Fibroblast of lung (primary cell): ENCODE data around the gene ADA. TPM values are rescaled to one million over a fixed set of nuclear protein-coding genes. Genes with fewer than 3 reads are reported as not detected.
A peak's percentile ranks its signal among the peaks of the same experiment; 100 is the strongest.

Source experiments
- DNase-seq, 2 donors: peaks; one replicate each; pipeline versions ENCODE4 v3.0.0 to v3.0.0-alpha.2; 2010; ENCODE audit warnings: low read depth in 2 of 2
- H2AFZ ChIP-seq: 2 replicates; pipeline ENCODE4 v1.5.1; 2012; ENCODE audit warnings: low read length, control low read depth, inconsistent platforms
- H3K27ac ChIP-seq: 2 replicates; pipeline ENCODE4 v1.5.1; 2011; ENCODE audit warnings: low read length, control low read depth; ENCODE audit not compliant: insufficient read depth
- H3K27me3 ChIP-seq: 2 replicates; pipeline ENCODE4 v1.5.1; 2011; ENCODE audit warnings: mild to moderate bottlenecking, low read length; ENCODE audit not compliant: control insufficient read depth, insufficient read depth
- H3K36me3 ChIP-seq: 2 replicates; pipeline ENCODE4 v1.5.1; 2011; ENCODE audit warnings: low read length; ENCODE audit not compliant: control insufficient read depth, insufficient read depth
- H3K4me1 ChIP-seq: 2 replicates; pipeline ENCODE4 v1.5.1; 2011; ENCODE audit warnings: low read length; ENCODE audit not compliant: control insufficient read depth, insufficient read depth; ENCODE audit errors: extremely low read depth
- H3K4me2 ChIP-seq: 2 replicates; pipeline ENCODE4 v1.5.1; 2011; ENCODE audit warnings: low read length, control low read depth; ENCODE audit not compliant: insufficient read depth; ENCODE audit errors: extremely low read depth
- H3K4me3 ChIP-seq, 4 experiments: fragments of 200-600 bp in 1 of 4; sonication (generic) in 1 of 4; replicated peaks in 1 of 4; 2 replicates each; pipeline ENCODE4 v1.5.1; 2011 to 2016; ENCODE audit warnings: low read length in 4 of 4, low read depth in 3 of 4, mild to moderate bottlenecking in 3 of 4, control low read depth in 2 of 4, inconsistent platforms in 1 of 4, mixed read lengths in 1 of 4; ENCODE audit not compliant: insufficient read depth in 1 of 4; ENCODE audit errors: control extremely low read depth in 1 of 4
- H3K79me2 ChIP-seq: 2 replicates; pipeline ENCODE4 v1.5.1; 2012; ENCODE audit warnings: mild to moderate bottlenecking, low read length, inconsistent platforms; ENCODE audit not compliant: control insufficient read depth, insufficient read depth
- H3K9ac ChIP-seq: 2 replicates; pipeline ENCODE4 v1.5.1; 2011; ENCODE audit warnings: mild to moderate bottlenecking, low read length, control low read depth; ENCODE audit not compliant: insufficient read depth
- H3K9me3 ChIP-seq: 2 replicates; pipeline ENCODE4 v1.5.1; 2012; ENCODE audit warnings: low read depth, low read length; ENCODE audit not compliant: control insufficient read depth, insufficient read depth
- H4K20me1 ChIP-seq: 2 replicates; pipeline ENCODE4 v1.5.1; 2011; ENCODE audit warnings: low read length; ENCODE audit not compliant: control insufficient read depth, insufficient read depth; ENCODE audit errors: extremely low read depth
- EZH2 ChIP-seq: IDR thresholded peaks from 2 replicates; pipeline ENCODE4 v1.5.1; 2012; ENCODE audit warnings: low read length, control low read depth, mild to moderate bottlenecking; ENCODE audit errors: missing control alignments
- polyA plus RNA-seq, 2 donors: library from polyadenylated mRNA; depleted of rRNA in 1 of 2; stranded (reverse) in 1 of 2; unstranded in 1 of 2; fragments of >200 nt; gene quantifications; 2 replicates each; pipeline ENCODE4 v1.2.1, GENCODE V29; 2011 to 2012; ENCODE audit warnings: missing spikeins in 1 of 2
- total RNA-seq: library from RNA; depleted of rRNA; stranded (reverse); fragments of >200 nt; gene quantifications from 2 replicates; pipeline ENCODE4 v1.2.1, GENCODE V29; 2014
- TF ChIP-seq, protein P1 (sequence below), 2 donors: IDR thresholded peaks in 1 of 2; conservative IDR thresholded peaks in 1 of 2; 1 replicate in 1 of 2; 2 replicates in 1 of 2; pipeline ENCODE4 v1.5.1; 2011 to 2012; ENCODE audit warnings: low read length in 2 of 2, control low read depth in 1 of 2, inconsistent platforms in 1 of 2, low read depth in 1 of 2, mild to moderate bottlenecking in 1 of 2

The ADA gene
- total and polyA plus RNA-seq, 2 donors (not counting 1 experiment from before 2014, with no cell fraction given), result 5.4 to 21.9 TPM

DNA sequence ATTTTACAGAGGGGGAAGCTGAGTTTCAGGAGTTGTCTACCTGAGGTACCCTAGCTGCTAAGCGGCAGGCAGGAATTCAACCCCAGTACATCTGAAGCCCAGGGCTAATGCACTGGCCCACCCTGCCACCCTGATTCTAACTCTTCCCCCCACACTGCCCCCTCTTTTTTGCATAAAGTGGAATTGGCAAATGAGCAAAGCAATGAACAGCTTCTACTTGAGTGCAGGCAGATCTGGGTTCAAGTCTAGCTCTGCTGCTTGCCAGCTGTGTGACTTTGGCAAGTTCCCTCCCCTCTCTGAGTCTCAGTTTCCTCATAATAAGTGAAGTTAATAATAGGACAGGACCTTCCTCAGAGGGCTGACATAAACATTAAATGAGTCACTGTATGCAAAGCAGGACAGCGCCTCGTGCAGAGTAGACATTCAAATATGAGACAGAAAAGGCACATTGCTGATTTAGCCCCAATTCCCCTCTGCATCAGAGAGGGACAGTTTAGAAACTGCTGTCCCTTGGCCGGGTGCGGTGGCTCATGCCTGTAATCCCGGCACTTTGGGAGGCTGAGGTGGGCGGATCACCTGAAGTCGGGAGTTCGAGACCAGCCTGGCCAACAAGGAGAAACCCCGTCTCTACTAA lies 4.7 kb downstream of the ADA start:
- Histone ChIP-seq H3K27me3 (no peaks in the 10 kb centered on the region), H3K4me3 (no peak overlapping the region), H3K4me1 (peaks cover 20% of the 10 kb centered on the region), H3K9ac (no peak overlapping the region), H3K36me3 (no peaks in the 10 kb centered on the region), H2AFZ (no peak overlapping the region), H3K9me3 (no peaks in the 10 kb centered on the region), H3K4me2 (no peak overlapping the region), H4K20me1 (no peaks in the 10 kb centered on the region), H3K79me2 (no peaks in the 10 kb centered on the region), H3K27ac (no peak overlapping the region)
- DNase-seq, result peak; percentile 49 to 64
- TF ChIP-seq EZH2, result no peak
- TF ChIP-seq, protein P1, sequence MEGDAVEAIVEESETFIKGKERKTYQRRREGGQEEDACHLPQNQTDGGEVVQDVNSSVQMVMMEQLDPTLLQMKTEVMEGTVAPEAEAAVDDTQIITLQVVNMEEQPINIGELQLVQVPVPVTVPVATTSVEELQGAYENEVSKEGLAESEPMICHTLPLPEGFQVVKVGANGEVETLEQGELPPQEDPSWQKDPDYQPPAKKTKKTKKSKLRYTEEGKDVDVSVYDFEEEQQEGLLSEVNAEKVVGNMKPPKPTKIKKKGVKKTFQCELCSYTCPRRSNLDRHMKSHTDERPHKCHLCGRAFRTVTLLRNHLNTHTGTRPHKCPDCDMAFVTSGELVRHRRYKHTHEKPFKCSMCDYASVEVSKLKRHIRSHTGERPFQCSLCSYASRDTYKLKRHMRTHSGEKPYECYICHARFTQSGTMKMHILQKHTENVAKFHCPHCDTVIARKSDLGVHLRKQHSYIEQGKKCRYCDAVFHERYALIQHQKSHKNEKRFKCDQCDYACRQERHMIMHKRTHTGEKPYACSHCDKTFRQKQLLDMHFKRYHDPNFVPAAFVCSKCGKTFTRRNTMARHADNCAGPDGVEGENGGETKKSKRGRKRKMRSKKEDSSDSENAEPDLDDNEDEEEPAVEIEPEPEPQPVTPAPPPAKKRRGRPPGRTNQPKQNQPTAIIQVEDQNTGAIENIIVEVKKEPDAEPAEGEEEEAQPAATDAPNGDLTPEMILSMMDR (conservative IDR thresholded peaks at IDR 0.05 in 1 of 2, IDR thresholded peaks at IDR 0.05 in 1 of 2; ENCODE audit: low read depth in 1 of 2, low read length in 2 of 2), result no peak

DNA sequence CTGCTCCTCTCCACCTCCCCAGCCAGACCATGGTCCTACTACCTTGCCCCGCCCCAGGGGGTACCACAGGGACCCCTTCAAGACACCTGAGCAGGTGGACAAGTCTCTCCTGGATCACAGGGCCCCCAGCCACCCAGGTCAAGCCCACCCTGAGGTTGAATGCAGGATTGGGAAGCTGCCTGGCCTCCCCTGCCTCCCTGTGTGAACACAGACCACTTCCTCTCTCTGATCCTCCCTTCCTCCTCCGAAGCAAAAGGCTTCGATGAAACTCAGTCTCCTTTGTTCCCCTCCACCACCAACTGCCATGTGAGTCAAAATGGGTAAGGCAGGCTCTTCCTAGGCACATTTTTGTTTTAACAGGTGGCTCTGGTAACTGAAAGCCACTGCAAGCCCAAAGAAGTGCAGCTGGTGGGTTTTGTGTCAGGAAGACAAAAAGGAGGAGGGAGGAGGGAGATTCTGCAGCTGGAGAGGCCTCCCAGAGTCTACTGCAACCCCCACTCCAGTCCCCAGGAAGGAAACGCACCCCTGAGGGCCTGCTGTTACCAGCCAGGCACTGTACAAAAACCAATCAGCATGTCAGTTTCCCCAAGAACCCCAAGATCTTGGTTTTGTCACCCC lies 5.4 kb downstream of the ADA start:
- Histone ChIP-seq H3K4me2 (no peak overlapping the region), H3K4me3 (no peak overlapping the region), H3K36me3 (no peaks in the 10 kb centered on the region), H3K9me3 (no peaks in the 10 kb centered on the region), H3K27ac (no peak overlapping the region), H3K4me1 (peaks cover 18% of the 10 kb centered on the region), H3K79me2 (no peaks in the 10 kb centered on the region), H4K20me1 (no peaks in the 10 kb centered on the region), H3K27me3 (no peaks in the 10 kb centered on the region), H3K9ac (no peak overlapping the region), H2AFZ (no peak overlapping the region)
- TF ChIP-seq, protein P1 (conservative IDR thresholded peaks at IDR 0.05 in 1 of 2, IDR thresholded peaks at IDR 0.05 in 1 of 2; ENCODE audit: low read depth in 1 of 2, low read length in 2 of 2), result no peak
- no peak for TF ChIP-seq EZH2
- DNase-seq, result peak; percentile 43 to 71

DNA sequence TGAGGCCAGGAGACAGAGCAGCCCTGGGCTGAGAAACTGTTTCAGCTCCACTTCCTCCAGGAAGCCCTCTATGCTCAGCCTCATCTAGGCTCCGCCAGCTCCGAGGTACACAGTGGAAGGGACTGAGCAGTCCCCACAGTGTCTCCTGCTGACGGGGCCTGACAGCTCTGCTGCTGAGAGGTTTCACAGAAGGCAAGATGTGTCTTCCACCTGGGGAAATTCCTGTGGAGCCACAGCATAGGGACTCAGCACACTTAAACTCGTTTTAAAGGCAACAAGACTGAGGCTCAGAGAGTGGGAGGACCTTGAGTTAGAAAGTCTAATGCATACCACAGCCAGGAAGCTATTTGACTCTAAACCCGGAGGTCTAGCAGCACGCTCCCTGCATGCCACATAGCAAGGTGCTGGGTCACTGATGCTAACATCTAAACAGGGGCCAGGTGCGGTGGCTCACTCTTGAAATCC lies 6.8 kb downstream of the ADA start:
- Histone ChIP-seq H2AFZ (no peak overlapping the region), H3K79me2 (no peaks in the 10 kb centered on the region), H3K9me3 (no peaks in the 10 kb centered on the region), H3K4me3 (no peak overlapping the region), H3K27me3 (no peaks in the 10 kb centered on the region), H3K9ac (no peak overlapping the region), H3K27ac (no peak overlapping the region), H3K4me2 (no peak overlapping the region), H4K20me1 (no peaks in the 10 kb centered on the region), H3K36me3 (no peaks in the 10 kb centered on the region), H3K4me1 (peaks cover 18% of the 10 kb centered on the region)
- no peak for DNase-seq
- TF ChIP-seq, protein P1 (conservative IDR thresholded peaks at IDR 0.05 in 1 of 2, IDR thresholded peaks at IDR 0.05 in 1 of 2; ENCODE audit: low read depth in 1 of 2, low read length in 2 of 2), result no peak
- no peak for TF ChIP-seq EZH2
